Heart left ventricle (tissue), 16 donors: ENCODE results near the gene E2F3. TPM values are rescaled to one million over a fixed set of nuclear protein-coding genes. Genes with fewer than 3 reads are reported as not detected.

Experiments used
- ATAC-seq, 4 donors: fragments of 200-7000 bp; cut with Tn5 transposase; one replicate each; pipeline ENCODE4 v1.9.1; 2020 to 2022; ENCODE audit warnings: moderate library complexity in 4 of 4, mild to moderate bottlenecking in 3 of 4, moderate number of reproducible peaks in 1 of 4
- DNase-seq, 5 donors: peaks; one replicate each; pipeline ENCODE4 v3.0.0-alpha.2; 2020
- H3K27ac ChIP-seq, 12 donors: fragments of 200-600 bp; sonication (generic) in 4 of 12; one replicate each; pipeline versions ENCODE4 v1.5.0 to v1.8.0; 2016 to 2022; ENCODE audit warnings: mild to moderate bottlenecking in 2 of 12
- H3K27me3 ChIP-seq, 9 donors: fragments of 200-600 bp; sonication (generic) in 2 of 9; one replicate each; pipeline versions ENCODE4 v1.5.1 to v1.8.0; 2016 to 2022; ENCODE audit warnings: mild to moderate bottlenecking in 3 of 9
- H3K36me3 ChIP-seq, 9 donors: fragments of 200-600 bp; sonication (generic) in 2 of 9; one replicate each; pipeline versions ENCODE4 v1.5.0 to v1.8.0; 2018 to 2022; ENCODE audit warnings: mild to moderate bottlenecking in 2 of 9
- H3K4me1 ChIP-seq, 12 donors: fragments of 200-600 bp; sonication (generic) in 4 of 12; one replicate each; pipeline versions ENCODE4 v1.5.0 to v1.8.0; 2016 to 2022; ENCODE audit warnings: mild to moderate bottlenecking in 3 of 12
- H3K4me3 ChIP-seq, 12 donors: fragments of 200-600 bp; sonication (generic) in 4 of 12; one replicate each; pipeline versions ENCODE4 v1.5.0 to v1.8.0; 2017 to 2022; ENCODE audit warnings: mild to moderate bottlenecking in 9 of 12, moderate library complexity in 4 of 12
- H3K9me3 ChIP-seq, 12 donors: fragments of 200-600 bp; sonication (generic) in 4 of 12; one replicate each; pipeline versions ENCODE4 v1.5.0 to v1.8.0; 2016 to 2022; ENCODE audit warnings: mild to moderate bottlenecking in 1 of 12
- CTCF ChIP-seq, 12 donors: fragments of 200-600 bp; sonication (generic) in 4 of 12; IDR thresholded peaks; one replicate each; pipeline versions ENCODE4 v1.5.0 to v1.8.0; 2018 to 2022; ENCODE audit warnings: antibody characterized with exemption in 12 of 12, mild to moderate bottlenecking in 5 of 12
- POLR2A ChIP-seq, 2 donors: fragments of 450-650 bp; IDR thresholded peaks; one replicate each; pipeline ENCODE4 v1.6.1; 2017; ENCODE audit warnings: antibody characterized with exemption in 2 of 2, mild to moderate bottlenecking in 2 of 2, moderate library complexity in 2 of 2
- WGBS, 4 donors: extraction: QIAGEN DNeasy Blood & Tissue Kit in 2 of 4; methylation state at CpG; one replicate each; pipeline versions ENCODE4 v1.1.5 to v1.1.7; 2013 to 2018; 5-methylcytosine and 5-hydroxymethylcytosine counted together
- intact Hi-C, 10 donors: fragments of 100-400 bp; cut with DNase I; formaldehyde crosslinking; loops; one replicate each; pipeline versions ENCODE4 v1.11.1 to v1.14.2; 2022
- polyA plus RNA-seq, 2 donors: library from polyadenylated mRNA; stranded (reverse); fragments of 200-250 nt; gene quantifications; one replicate each; pipeline ENCODE4 v1.2.3, GENCODE V29; 2013
- total RNA-seq, 9 donors: library from RNA; depleted of rRNA in 2 of 9; stranded (reverse); fragments of >200 nt in 2 of 9; fragmentation: NEBNext Ultra II Directional in 3 of 9; extraction: Animal tissue kit (Norgen Biotek cat#: 25700) in 3 of 9; gene quantifications; one replicate each; pipeline versions ENCODE4 v1.1.0 to v1.2.4, GENCODE V29; 2016 to 2023
- donor health status: ischemic (EF 13 %, LVEDD 7.1; RV severe dilation, severe dysfunction).
- donor health status: healthy with polysubstance abuse.
- donor health status: DM: no; HTN: yes; CAD: no.
- donor health status: DM: no; HTN: no; CAD: no.
- donor health status: ischemic (EF 25% LVEDD 6.9; RV normal size, moderate dysfunction).
- donor health status: ischemic (EF 25% LVEDD 5.7; RV mildly dilated, moderate dysfunction).
- donor health status: healthy.
- donor health status: DM: yes; HTN: yes; CAD: no.
- donor health status: ischemic (EF 35%, LVEDD 5.7; RV mildly dilated, moderate dysfunction).
- donor health status: nonischemic (EF 11% LVEDD 7.7; RV severe dilation, severe dysfunction).
- donor health status: DM: yes; HTN: yes; CAD: no.
- donor health status: PGD.
- donor health status: ischemic (EF 29% LVEDD 5.4; RV normal size, mild dysfunction).
- donor health status: nonischemic (EF 23%, LVEDD 6.1; RV moderate dilation, normal function).

The E2F3 gene
- total and polyA plus RNA-seq, 11 donors = 2.7 to 13.8 (median 6.7) TPM

- TF ChIP-seq CTCF (IDR thresholded peaks at IDR 0.05) (no peak), POLR2A (IDR thresholded peaks at IDR 0.05) (no peak)
- WGBS, 4 donors = 80 to 86% (median 84%) methylated on average over 5 of the region's 5 CpGs
- ATAC-seq (peak in 1 of 4 donors; percentile 33), DNase-seq (no peak)
- Histone ChIP-seq H3K36me3 (peaks cover 0 to 76% (median 35%) of the 10 kb centered on the region in 9 donors), H3K4me1 (peaks cover 0 to 28% (median 0%) of the 10 kb centered on the region in 12 donors), H3K4me3 (no peak overlapping the region), H3K9me3 (no peaks in the 10 kb centered on the region), H3K27ac (peak overlapping the region in 1 of 12 donors; percentile 50), H3K27me3 (no peaks in the 10 kb centered on the region)
- intact Hi-C loops = no loop called here
These were observed 82.3 kb downstream of the E2F3 start for GRCh38 chr6:20483887-20484497.

GRCh38 chr6:20486641-20487040, 85.0 kb downstream of the E2F3 start:
- Histone ChIP-seq H3K36me3 (peaks cover 0 to 83% (median 52%) of the 10 kb centered on the region in 9 donors), H3K4me1 (peaks cover 0 to 27% (median 0%) of the 10 kb centered on the region in 12 donors), H3K4me3 (no peak overlapping the region), H3K9me3 (no peaks in the 10 kb centered on the region), H3K27ac (no peak overlapping the region), H3K27me3 (no peaks in the 10 kb centered on the region)
- no peak for DNase-seq
- no peak for TF ChIP-seq CTCF (IDR thresholded peaks at IDR 0.05)
- no peak for TF ChIP-seq POLR2A (IDR thresholded peaks at IDR 0.05)
- ATAC-seq = no peak
- 95 to 99% (median 99%) methylated on average over 4 of the region's 4 CpGs for WGBS, 4 donors
- intact Hi-C loops = no loop called here

- no peaks in the 10 kb centered on the region for H3K9me3 ChIP-seq
These were observed 86.1 kb downstream of the E2F3 start for GRCh38 chr6:20487669-20488375.

More at GRCh38 chr6:20487669-20488375, 86.1 kb downstream of the E2F3 start:
- WGBS, 4 donors = 92 to 96% (median 94%) methylated on average over 6 of the region's 6 CpGs
- ATAC-seq = no peak
- Histone ChIP-seq H3K4me3 (no peak overlapping the region), H3K27ac (no peak overlapping the region), H3K4me1 (peaks cover 0 to 27% (median 0%) of the 10 kb centered on the region in 12 donors), H3K27me3 (no peaks in the 10 kb centered on the region), H3K36me3 (peaks cover 0 to 77% (median 49%) of the 10 kb centered on the region in 9 donors)
- TF ChIP-seq CTCF (IDR thresholded peaks at IDR 0.05) (no peak), POLR2A (IDR thresholded peaks at IDR 0.05) (no peak)
- DNase-seq = no peak
- intact Hi-C loops = no loop called here
